GM23338 (cell line): Measurements from ENCODE around the gene WDSUB1. TPM values are rescaled to one million over a fixed set of nuclear protein-coding genes. Genes with fewer than 3 reads are reported as not detected.

Experiments
- CREB1 ChIP-seq: fragments of 250-450 bp; sonication (Bioruptor Pico); IDR thresholded peaks from 2 replicates; pipeline ENCODE4 v1.5.0; 2020; ENCODE audit warnings: low read depth, mild to moderate bottlenecking, moderate library complexity
- EZH2 ChIP-seq: fragments of 200-600 bp; sonication (generic); IDR thresholded peaks from one replicate; pipeline ENCODE4 v1.8.0; 2017; ENCODE audit warnings: antibody characterized with exemption, mild to moderate bottlenecking, low read depth; ENCODE audit not compliant: unreplicated experiment
- EZH2phosphoT487 ChIP-seq: fragments of 200-600 bp; sonication (generic); IDR thresholded peaks from one replicate; pipeline ENCODE4 v1.8.1; 2018; ENCODE audit warnings: antibody characterized with exemption; ENCODE audit not compliant: unreplicated experiment
- NANOG ChIP-seq: IDR thresholded peaks from 2 replicates; pipeline ENCODE4 v1.6.1; 2016; ENCODE audit warnings: antibody characterized with exemption, borderline replicate concordance
- POLR2AphosphoS5 ChIP-seq: IDR thresholded peaks from 2 replicates; pipeline ENCODE4 v1.6.1; 2016; ENCODE audit warnings: antibody characterized with exemption, low read depth
- STAT1 ChIP-seq: IDR thresholded peaks from one replicate; pipeline ENCODE4 v1.6.1; 2016; ENCODE audit warnings: antibody characterized with exemption; ENCODE audit not compliant: unreplicated experiment
- ZNF114 ChIP-seq: fragments of 250-450 bp; sonication (Bioruptor Pico); IDR thresholded peaks from 2 replicates; pipeline ENCODE4 v1.5.0; 2020; ENCODE audit warnings: mild to moderate bottlenecking, moderate library complexity
- ZNF331 ChIP-seq: fragments of 250-450 bp; sonication (Bioruptor Pico); IDR thresholded peaks from 2 replicates; pipeline ENCODE4 v1.5.0; 2020; ENCODE audit warnings: low read depth, mild to moderate bottlenecking, moderate library complexity
- ZNF462 ChIP-seq: fragments of 250-450 bp; sonication (Bioruptor Pico); IDR thresholded peaks from 2 replicates; pipeline ENCODE4 v1.5.0; 2020; ENCODE audit warnings: mild to moderate bottlenecking, moderate library complexity
- polyA plus RNA-seq: library from polyadenylated mRNA; unstranded; fragments of >200 nt; fragmentation: Nextera tagmentation; extraction: Ambion mirVana; gene quantifications from 2 replicates; pipeline ENCODE4 v1.2.1, GENCODE V29; 2016
- total RNA-seq: library from RNA; depleted of rRNA; stranded (reverse); fragments of >200 nt; shearing (Covaris generic); gene quantifications from 2 replicates; pipeline ENCODE4 v1.2.3, GENCODE V29; 2014
- TF ChIP-seq, protein P1 (sequence below): IDR thresholded peaks from 2 replicates; pipeline ENCODE4 v1.6.1; 2016; ENCODE audit warnings: antibody characterized with exemption
- TF ChIP-seq, protein P2 (sequence below): IDR thresholded peaks from one replicate; pipeline ENCODE4 v1.6.1; 2018; ENCODE audit warnings: antibody characterized with exemption; ENCODE audit not compliant: unreplicated experiment

The WDSUB1 gene
- total and polyA plus RNA-seq, 2 experiments from 2014 or later = 9.9 to 12.2 TPM

- TF ChIP-seq ZNF462 (CRISPR knock-in tag) = no peak
- no peak for TF ChIP-seq ZNF331 (CRISPR knock-in tag)
- no peak for TF ChIP-seq EZH2phosphoT487
- TF ChIP-seq NANOG = no peak
- TF ChIP-seq, protein P1, sequence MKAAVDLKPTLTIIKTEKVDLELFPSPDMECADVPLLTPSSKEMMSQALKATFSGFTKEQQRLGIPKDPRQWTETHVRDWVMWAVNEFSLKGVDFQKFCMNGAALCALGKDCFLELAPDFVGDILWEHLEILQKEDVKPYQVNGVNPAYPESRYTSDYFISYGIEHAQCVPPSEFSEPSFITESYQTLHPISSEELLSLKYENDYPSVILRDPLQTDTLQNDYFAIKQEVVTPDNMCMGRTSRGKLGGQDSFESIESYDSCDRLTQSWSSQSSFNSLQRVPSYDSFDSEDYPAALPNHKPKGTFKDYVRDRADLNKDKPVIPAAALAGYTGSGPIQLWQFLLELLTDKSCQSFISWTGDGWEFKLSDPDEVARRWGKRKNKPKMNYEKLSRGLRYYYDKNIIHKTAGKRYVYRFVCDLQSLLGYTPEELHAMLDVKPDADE = no peak
- no peak for TF ChIP-seq POLR2AphosphoS5
- no peak for TF ChIP-seq EZH2
- TF ChIP-seq ZNF114 = no peak
- no peak for TF ChIP-seq CREB1 (CRISPR knock-in tag)
- TF ChIP-seq STAT1 = no peak
- TF ChIP-seq, protein P2, sequence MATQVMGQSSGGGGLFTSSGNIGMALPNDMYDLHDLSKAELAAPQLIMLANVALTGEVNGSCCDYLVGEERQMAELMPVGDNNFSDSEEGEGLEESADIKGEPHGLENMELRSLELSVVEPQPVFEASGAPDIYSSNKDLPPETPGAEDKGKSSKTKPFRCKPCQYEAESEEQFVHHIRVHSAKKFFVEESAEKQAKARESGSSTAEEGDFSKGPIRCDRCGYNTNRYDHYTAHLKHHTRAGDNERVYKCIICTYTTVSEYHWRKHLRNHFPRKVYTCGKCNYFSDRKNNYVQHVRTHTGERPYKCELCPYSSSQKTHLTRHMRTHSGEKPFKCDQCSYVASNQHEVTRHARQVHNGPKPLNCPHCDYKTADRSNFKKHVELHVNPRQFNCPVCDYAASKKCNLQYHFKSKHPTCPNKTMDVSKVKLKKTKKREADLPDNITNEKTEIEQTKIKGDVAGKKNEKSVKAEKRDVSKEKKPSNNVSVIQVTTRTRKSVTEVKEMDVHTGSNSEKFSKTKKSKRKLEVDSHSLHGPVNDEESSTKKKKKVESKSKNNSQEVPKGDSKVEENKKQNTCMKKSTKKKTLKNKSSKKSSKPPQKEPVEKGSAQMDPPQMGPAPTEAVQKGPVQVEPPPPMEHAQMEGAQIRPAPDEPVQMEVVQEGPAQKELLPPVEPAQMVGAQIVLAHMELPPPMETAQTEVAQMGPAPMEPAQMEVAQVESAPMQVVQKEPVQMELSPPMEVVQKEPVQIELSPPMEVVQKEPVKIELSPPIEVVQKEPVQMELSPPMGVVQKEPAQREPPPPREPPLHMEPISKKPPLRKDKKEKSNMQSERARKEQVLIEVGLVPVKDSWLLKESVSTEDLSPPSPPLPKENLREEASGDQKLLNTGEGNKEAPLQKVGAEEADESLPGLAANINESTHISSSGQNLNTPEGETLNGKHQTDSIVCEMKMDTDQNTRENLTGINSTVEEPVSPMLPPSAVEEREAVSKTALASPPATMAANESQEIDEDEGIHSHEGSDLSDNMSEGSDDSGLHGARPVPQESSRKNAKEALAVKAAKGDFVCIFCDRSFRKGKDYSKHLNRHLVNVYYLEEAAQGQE = no peak
These were observed 87.3 kb downstream of the WDSUB1 start (continued) for GRCh38 chr2:159199236-159199635.
